NCI-H1436 treated with DMSO at 0.1 percent for 48 hours (cell line): Measurements from ENCODE around the gene PIK3AP1.
"Not testable (repeated sequence)": the region's sequence is repeated elsewhere in the genome, so short reads cannot be mapped to it uniquely, and the experiment has no call there.

Source experiments
- DNase-seq: peaks from one replicate; lab custom pipeline; 2025; lab: John Stamatoyannopoulos, UW

PIK3AP1 gene

GRCh38 chr10:96577069-96577468 lies 143.2 kb downstream of the PIK3AP1 start:
- DNase-seq: no peak

DNA sequence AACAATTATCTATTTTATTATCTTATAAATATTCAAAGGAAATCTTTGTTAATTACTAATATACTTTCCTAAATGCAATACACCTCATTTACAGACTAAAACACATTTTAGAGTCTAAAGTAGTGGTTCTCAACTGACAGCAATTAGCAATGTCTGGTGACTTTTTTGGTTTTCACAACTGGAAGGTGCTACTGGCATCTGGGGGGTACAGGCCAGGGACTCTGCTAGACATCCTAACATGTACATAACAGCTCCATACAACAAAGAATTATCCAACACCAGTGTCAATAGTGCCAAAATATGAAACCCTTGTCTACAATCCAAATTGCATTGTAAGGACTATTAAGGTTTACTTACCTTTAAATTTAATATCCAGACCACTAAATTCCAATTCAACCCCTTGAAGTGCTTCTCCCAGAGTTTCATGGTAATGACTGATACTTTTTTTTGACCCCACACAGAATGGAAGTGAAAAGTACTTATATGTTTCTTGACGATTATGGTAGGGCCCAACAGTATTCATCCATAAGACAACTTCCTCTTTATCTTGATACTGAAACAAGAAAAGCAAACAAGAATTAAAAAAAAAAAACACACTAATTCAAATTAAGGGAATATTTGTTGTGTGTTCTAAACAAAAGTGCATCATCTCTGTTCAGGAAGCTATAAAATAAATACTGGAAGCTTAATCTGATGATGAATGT lies 143.9 kb downstream of the PIK3AP1 start:
- no peak for DNase-seq

DNA sequence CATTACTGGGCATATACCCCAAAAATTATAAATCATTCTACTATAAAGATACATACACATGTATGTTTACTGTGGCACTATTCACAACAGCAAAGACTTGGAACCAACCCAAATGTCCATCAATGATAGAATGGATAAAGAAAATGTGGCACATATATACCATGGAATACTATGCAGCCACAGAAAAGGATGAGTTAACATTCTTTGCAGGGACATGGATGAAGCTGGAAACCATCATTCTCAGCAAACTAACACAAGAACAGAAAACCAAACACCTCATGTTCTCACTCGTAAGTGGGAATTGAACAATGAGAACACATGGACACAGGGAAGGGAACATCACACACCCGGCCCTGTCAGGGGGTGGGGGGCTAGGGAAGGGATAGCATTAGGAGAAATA lies 145.8 kb downstream of the PIK3AP1 start:
- DNase-seq: not testable (repeated sequence)

GRCh38 chr10:96573036-96573435 lies 147.3 kb downstream of the PIK3AP1 start:
- no peak for DNase-seq

DNA sequence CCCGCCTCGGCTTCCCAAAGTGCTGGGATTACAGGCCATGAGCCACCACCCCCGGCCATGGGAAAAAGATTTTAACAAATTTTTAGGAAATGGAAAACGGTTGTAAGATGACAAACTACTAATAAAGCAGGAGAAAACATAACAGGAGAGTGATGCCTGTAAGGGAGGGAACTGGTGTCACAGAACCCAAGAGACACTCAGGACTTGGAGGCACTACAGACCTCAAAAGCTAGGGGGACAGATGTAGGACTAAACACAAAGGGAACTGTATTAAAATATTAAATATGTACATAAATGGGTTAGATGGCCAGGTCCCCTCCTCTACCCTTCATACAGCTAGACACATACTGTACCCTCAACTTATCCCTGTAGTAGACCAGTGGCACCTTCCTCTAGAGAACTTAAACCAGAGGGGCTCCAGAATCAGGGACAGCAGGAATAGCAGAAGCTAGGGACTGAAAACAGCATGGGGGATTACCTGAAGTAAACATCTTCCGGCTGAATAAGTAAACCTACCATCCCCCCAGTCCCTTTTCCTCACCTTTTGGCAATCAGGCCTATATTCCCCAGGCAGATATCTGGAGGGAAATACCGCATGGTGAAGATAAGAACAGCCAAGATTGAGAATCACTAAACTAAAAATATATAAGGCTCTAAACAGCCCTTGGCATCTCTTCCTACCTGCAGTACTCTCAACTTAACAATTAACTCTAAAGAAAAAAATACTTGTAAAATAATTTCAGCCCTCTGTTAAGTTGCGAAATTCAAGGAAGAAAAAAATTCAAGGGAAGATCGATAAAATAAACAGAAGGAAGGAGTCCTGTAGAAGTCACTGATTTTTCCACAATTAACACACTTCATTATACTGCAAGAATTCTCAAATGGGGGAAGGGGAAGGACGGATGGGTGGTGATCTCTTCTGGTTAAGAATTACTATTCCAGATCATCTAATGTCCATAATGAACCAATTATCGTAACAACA lies 149.0 kb downstream of the PIK3AP1 start:
- DNase-seq: no peak

DNA sequence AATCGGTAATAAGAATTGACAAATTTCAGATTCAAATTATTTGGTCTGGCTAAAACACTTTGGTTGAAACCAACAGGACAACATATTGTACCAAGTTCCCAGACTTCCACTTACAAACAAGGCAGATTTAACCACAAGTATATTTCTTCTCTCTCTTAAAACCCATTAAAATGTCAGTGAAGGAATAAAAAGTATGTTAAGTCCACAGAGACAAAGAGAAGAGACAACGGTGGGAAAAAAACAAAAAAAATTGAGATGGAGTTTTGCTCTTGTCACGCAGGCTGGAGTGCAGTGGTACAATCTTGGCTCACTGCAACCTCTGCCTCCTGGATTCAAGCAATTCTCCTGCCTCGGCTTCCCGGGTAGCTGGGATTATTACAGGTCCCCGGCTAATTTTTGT lies 149.8 kb downstream of the PIK3AP1 start:
- DNase-seq: no peak

GRCh38 chr10:96568402-96568801 lies 151.9 kb downstream of the PIK3AP1 start:
- no peak for DNase-seq

GRCh38 chr10:96565774-96566173 lies 154.5 kb downstream of the PIK3AP1 start:
- no peak for DNase-seq

- no peak for DNase-seq
Observed at GRCh38 chr10:96560966-96561887, 159.1 kb downstream of the PIK3AP1 start.

- DNase-seq: no peak
Observed at GRCh38 chr10:96560489-96560888, 159.8 kb downstream of the PIK3AP1 start.

- DNase-seq: no peak
Observed at GRCh38 chr10:96556003-96556402, 164.3 kb downstream of the PIK3AP1 start.

- DNase-seq: no peak
Observed at GRCh38 chr10:96555330-96555729, 165.0 kb downstream of the PIK3AP1 start.

- DNase-seq: no peak
Observed at GRCh38 chr10:96548589-96548988, 171.7 kb downstream of the PIK3AP1 start.

DNA sequence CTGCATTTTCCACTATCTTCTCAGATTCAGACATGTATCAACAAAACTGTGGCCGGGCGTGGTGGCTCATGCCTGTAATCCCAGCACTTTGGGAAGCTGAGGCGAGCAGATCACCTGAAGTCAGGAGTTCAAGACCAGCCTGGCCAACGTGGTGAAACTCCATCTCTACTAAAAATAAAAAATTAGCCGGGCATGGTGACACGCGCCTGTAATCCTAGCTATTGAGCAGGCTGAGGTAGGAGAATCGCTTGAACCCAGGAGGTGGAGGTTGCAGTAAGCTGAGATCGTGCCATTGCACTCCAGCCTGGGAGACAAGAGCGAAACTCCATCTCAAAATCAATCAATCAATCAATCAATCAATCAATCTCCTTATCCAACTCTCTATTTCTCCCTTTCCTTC lies 174.8 kb downstream of the PIK3AP1 start:
- DNase-seq: not testable (repeated sequence)
